Kidney epithelial cell (primary cell): ENCODE measurements around the gene RUSC2. TPM values are rescaled to one million over a fixed set of nuclear protein-coding genes. Genes with fewer than 3 reads are reported as not detected.

Source experiments
- DNase-seq: peaks from one replicate; pipeline ENCODE4 v3.0.0-alpha.2; 2010; ENCODE audit warnings: low read depth
- H3K27me3 ChIP-seq: 2 replicates; pipeline ENCODE4 v1.6.0; 2011; ENCODE audit warnings: low read length; ENCODE audit not compliant: control insufficient read depth, insufficient read depth
- H3K36me3 ChIP-seq: 2 replicates; pipeline ENCODE4 v1.5.1; 2011; ENCODE audit warnings: low read length; ENCODE audit not compliant: control insufficient read depth, insufficient read depth
- H3K4me3 ChIP-seq: 2 replicates; pipeline ENCODE4 v1.5.1; 2011; ENCODE audit warnings: low read depth, mild to moderate bottlenecking, control low read depth, low read length
- CTCF ChIP-seq: IDR thresholded peaks from 2 replicates; pipeline ENCODE4 v1.5.1; 2011; ENCODE audit warnings: mild to moderate bottlenecking, moderate library complexity, low read length, control low read depth, inconsistent platforms; ENCODE audit not compliant: insufficient read depth, poor library complexity, severe bottlenecking
- total RNA-seq: library from RNA; depleted of rRNA; stranded (reverse); fragments of >200 nt; gene quantifications from 2 replicates; pipeline ENCODE4 v1.2.3, GENCODE V29; 2015

Gene RUSC2
- total RNA-seq, 1 donor from 2014 or later: 29.6 TPM

GRCh38 chr9:35499029-35499700 lies 9.3 kb downstream of the RUSC2 start:
- DNase-seq: no peak
- no peaks in the 10 kb centered on the region for H3K27me3 ChIP-seq
- H3K36me3 ChIP-seq: no peaks in the 10 kb centered on the region
- no peak for TF ChIP-seq CTCF
- H3K4me3 ChIP-seq: no peak overlapping the region

DNA sequence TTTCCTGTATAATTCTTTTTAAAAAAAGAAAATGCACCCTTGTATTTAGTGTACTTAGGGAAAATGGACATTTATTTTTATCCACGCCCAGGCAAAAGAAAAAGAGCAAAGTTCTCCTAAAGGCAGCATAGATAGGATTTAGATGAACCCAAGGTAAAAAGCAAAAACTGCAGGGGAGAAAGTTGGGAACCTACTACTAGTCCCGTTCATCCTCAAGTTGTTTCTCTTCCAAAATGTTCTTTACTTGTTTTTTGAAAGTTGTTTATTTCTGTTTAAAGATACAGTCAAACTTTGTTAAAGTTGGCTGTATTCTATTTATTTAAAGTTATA lies 9.8 kb downstream of the RUSC2 start:
- DNase-seq: no peak
- Histone ChIP-seq H3K27me3 (no peaks in the 10 kb centered on the region), H3K4me3 (no peak overlapping the region), H3K36me3 (no peaks in the 10 kb centered on the region)
- TF ChIP-seq CTCF: no peak

GRCh38 chr9:35500130-35500748 lies 10.3 kb downstream of the RUSC2 start:
- DNase-seq: no peak
- H3K4me3 ChIP-seq: no peak overlapping the region
- H3K36me3 ChIP-seq: no peaks in the 10 kb centered on the region
- H3K27me3 ChIP-seq: no peaks in the 10 kb centered on the region
- no peak for TF ChIP-seq CTCF

GRCh38 chr9:35501946-35502345 lies 12.0 kb downstream of the RUSC2 start:
- TF ChIP-seq CTCF: no peak
- Histone ChIP-seq H3K4me3 (no peak overlapping the region), H3K36me3 (no peaks in the 10 kb centered on the region), H3K27me3 (no peaks in the 10 kb centered on the region)
- no peak for DNase-seq

- DNase-seq: no peak
- Histone ChIP-seq H3K27me3 (no peaks in the 10 kb centered on the region), H3K4me3 (no peak overlapping the region), H3K36me3 (no peaks in the 10 kb centered on the region)
- TF ChIP-seq CTCF: no peak
Measured at GRCh38 chr9:35506359-35506758, 16.4 kb downstream of the RUSC2 start.

DNA sequence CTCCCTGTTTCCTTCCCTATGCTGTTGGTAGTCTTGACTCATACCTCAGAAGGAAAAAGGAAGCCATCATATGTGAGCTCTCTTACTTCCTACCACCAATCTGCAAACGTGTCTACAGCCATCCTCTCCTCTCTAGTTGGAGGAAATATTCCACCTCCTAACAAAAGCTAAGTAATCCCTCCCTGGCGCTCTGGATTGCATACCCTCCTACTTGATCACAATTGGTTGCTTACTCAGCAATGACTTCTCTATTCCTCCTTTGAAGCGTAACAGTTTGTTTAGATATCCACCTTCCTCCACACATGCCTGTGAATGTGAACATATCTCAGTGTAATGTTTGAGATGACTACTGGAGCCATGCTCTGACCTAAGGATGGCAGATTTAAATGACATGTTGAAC lies 18.2 kb downstream of the RUSC2 start:
- no peak for DNase-seq
- H3K4me3 ChIP-seq: no peak overlapping the region
- TF ChIP-seq CTCF: no peak
- H3K27me3 ChIP-seq: no peaks in the 10 kb centered on the region
- H3K36me3 ChIP-seq: no peaks in the 10 kb centered on the region
